ENCODE measurements around the gene DRAXIN.

DNA sequence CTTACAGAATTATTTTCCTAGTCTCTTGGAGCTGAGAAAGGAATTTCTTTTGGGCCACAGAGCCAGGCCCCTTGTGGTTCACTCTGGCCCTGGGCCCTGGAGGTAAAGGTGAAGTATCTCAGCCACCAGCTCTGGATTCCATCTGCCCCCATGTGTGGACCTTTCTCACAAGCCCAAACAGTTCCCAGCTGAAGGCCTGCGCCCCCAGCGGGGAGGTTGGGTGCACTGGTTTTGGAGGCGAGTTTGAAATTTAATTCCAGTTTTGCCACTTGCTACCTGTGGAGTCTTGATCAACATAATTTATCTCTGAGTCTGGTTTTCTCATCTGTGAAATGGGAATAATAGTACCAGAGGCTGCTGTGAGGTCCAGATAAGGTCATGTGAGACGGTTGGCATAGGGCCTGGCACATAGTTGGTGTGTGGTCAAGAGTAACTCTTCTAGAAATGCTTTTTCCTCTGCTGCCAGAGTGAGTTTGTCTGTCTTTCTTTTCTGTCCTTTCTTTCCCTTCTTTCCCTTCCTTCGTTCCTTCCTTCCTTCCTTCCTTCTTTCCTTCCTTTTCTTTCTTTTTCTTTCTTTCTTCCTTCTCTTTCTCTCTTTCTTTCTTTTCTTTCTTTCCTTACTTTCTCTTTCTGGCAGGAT lies 50.5 kb downstream of the DRAXIN start:
- TF ChIP-seq, protein P1, sequence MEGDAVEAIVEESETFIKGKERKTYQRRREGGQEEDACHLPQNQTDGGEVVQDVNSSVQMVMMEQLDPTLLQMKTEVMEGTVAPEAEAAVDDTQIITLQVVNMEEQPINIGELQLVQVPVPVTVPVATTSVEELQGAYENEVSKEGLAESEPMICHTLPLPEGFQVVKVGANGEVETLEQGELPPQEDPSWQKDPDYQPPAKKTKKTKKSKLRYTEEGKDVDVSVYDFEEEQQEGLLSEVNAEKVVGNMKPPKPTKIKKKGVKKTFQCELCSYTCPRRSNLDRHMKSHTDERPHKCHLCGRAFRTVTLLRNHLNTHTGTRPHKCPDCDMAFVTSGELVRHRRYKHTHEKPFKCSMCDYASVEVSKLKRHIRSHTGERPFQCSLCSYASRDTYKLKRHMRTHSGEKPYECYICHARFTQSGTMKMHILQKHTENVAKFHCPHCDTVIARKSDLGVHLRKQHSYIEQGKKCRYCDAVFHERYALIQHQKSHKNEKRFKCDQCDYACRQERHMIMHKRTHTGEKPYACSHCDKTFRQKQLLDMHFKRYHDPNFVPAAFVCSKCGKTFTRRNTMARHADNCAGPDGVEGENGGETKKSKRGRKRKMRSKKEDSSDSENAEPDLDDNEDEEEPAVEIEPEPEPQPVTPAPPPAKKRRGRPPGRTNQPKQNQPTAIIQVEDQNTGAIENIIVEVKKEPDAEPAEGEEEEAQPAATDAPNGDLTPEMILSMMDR (IDR thresholded peaks at IDR 0.05) = no peak
- no peak for TF ChIP-seq POLR2A (IDR thresholded peaks at IDR 0.05; ENCODE audit: low read depth)
- no peak for TF ChIP-seq POLR2AphosphoS5 (IDR thresholded peaks at IDR 0.05)
- TF ChIP-seq EP300 (IDR thresholded peaks at IDR 0.05) = no peak
